DOHH2 (cell line): ENCODE measurements around the gene BTRC.

Experiments
- H3F3A ChIP-seq: fragments of 200-600 bp; sonication (generic), shearing (Covaris generic); 2 replicates; pipeline ENCODE4 v1.6.0; 2016; ENCODE audit warnings: antibody characterized with exemption, mild to moderate bottlenecking; ENCODE audit not compliant: control insufficient read depth, insufficient read depth
- H3K27ac ChIP-seq: fragments of 200-600 bp; sonication (generic); 2 replicates; pipeline ENCODE4 v1.5.1; 2014; ENCODE audit warnings: low read depth, mild to moderate bottlenecking, low read length, moderate library complexity
- H3K27me3 ChIP-seq: fragments of 200-600 bp; sonication (generic); 2 replicates; pipeline ENCODE4 v1.6.1; 2014; ENCODE audit warnings: mild to moderate bottlenecking, low read length, mixed read lengths; ENCODE audit not compliant: control insufficient read depth
- H3K36me3 ChIP-seq: fragments of 200-600 bp; sonication (generic); 2 replicates; pipeline ENCODE4 v1.6.1; 2014; ENCODE audit warnings: mild to moderate bottlenecking, low read length, moderate library complexity, mixed read lengths; ENCODE audit not compliant: control insufficient read depth
- H3K4me1 ChIP-seq: fragments of 200-600 bp; sonication (generic); 2 replicates; pipeline ENCODE4 v1.6.1; 2014; ENCODE audit warnings: mild to moderate bottlenecking, low read length, mixed read lengths; ENCODE audit not compliant: control insufficient read depth
- H3K4me2 ChIP-seq: fragments of 200-600 bp; sonication (generic); 2 replicates; pipeline ENCODE4 v1.6.0; 2014; ENCODE audit warnings: mild to moderate bottlenecking, low read length, moderate library complexity
- H3K4me3 ChIP-seq: fragments of 200-600 bp; sonication (generic); 2 replicates; pipeline ENCODE4 v1.5.1; 2014; ENCODE audit warnings: mild to moderate bottlenecking, low read length, mixed read lengths
- H3K79me2 ChIP-seq: fragments of 200-600 bp; sonication (generic); 2 replicates; pipeline ENCODE4 v1.6.1; 2014; ENCODE audit warnings: mild to moderate bottlenecking, low read length, mixed read lengths; ENCODE audit not compliant: control insufficient read depth
- H3K9me2 ChIP-seq: fragments of 200-600 bp; sonication (generic); replicated peaks from 2 replicates; pipeline ENCODE4 v1.6.1; 2014; ENCODE audit warnings: mild to moderate bottlenecking, low read length, mixed read lengths; ENCODE audit not compliant: control insufficient read depth
- H3K9me3 ChIP-seq: fragments of 200-600 bp; sonication (generic); 2 replicates; pipeline ENCODE4 v1.6.1; 2014; ENCODE audit warnings: antibody characterized with exemption, low read length, mixed read lengths; ENCODE audit not compliant: control insufficient read depth, insufficient read depth
- H4K20me1 ChIP-seq: fragments of 200-600 bp; sonication (generic); 2 replicates; pipeline ENCODE4 v1.6.0; 2014; ENCODE audit warnings: low read depth, mild to moderate bottlenecking, antibody characterized with exemption, low read length, moderate library complexity; ENCODE audit not compliant: control insufficient read depth, insufficient read depth
- CTCF ChIP-seq: fragments of 200-600 bp; sonication (generic); IDR thresholded peaks from one replicate; pipeline ENCODE4 v1.5.1; 2014; ENCODE audit warnings: antibody characterized with exemption, mild to moderate bottlenecking, low read depth, low read length; ENCODE audit not compliant: poor library complexity, severe bottlenecking
- EZH2phosphoT487 ChIP-seq: fragments of 200-600 bp; sonication (generic); IDR thresholded peaks from 2 replicates; pipeline ENCODE4 v1.6.1; 2017; ENCODE audit warnings: borderline replicate concordance, mild to moderate bottlenecking, antibody characterized with exemption, low read length, moderate library complexity, mixed read lengths

BTRC gene

GRCh38 chr10:101529207-101529606 lies 175.2 kb downstream of the BTRC start:
- Histone ChIP-seq H3K79me2 (no peaks in the 10 kb centered on the region), H3K4me3 (no peak overlapping the region), H3K27ac (no peak overlapping the region), H3K4me2 (no peak overlapping the region), H3F3A (no peaks in the 10 kb centered on the region), H4K20me1 (no peaks in the 10 kb centered on the region), H3K27me3 (no peaks in the 10 kb centered on the region), H3K9me2 (no peaks in the 10 kb centered on the region), H3K36me3 (no peaks in the 10 kb centered on the region), H3K4me1 (peaks cover 10% of the 10 kb centered on the region), H3K9me3 (no peaks in the 10 kb centered on the region)
- TF ChIP-seq EZH2phosphoT487 (no peak), CTCF (no peak)

GRCh38 chr10:101529725-101530553 lies 176.0 kb downstream of the BTRC start:
- TF ChIP-seq EZH2phosphoT487, result no peak
- no peak for TF ChIP-seq CTCF
- Histone ChIP-seq H3K27ac (no peak overlapping the region), H3K27me3 (no peaks in the 10 kb centered on the region), H3K9me2 (no peaks in the 10 kb centered on the region), H4K20me1 (no peaks in the 10 kb centered on the region), H3K4me1 (peaks cover 10% of the 10 kb centered on the region), H3K36me3 (no peaks in the 10 kb centered on the region), H3K4me3 (no peak overlapping the region), H3F3A (no peaks in the 10 kb centered on the region), H3K79me2 (no peaks in the 10 kb centered on the region), H3K4me2 (no peak overlapping the region), H3K9me3 (no peaks in the 10 kb centered on the region)

GRCh38 chr10:101535949-101536348 lies 182.0 kb downstream of the BTRC start:
- Histone ChIP-seq H3K27me3 (no peaks in the 10 kb centered on the region), H3K4me1 (no peaks in the 10 kb centered on the region), H3F3A (no peaks in the 10 kb centered on the region), H3K36me3 (no peaks in the 10 kb centered on the region), H3K9me3 (no peaks in the 10 kb centered on the region), H3K27ac (no peak overlapping the region), H3K9me2 (no peaks in the 10 kb centered on the region), H3K4me2 (no peak overlapping the region), H4K20me1 (no peaks in the 10 kb centered on the region), H3K4me3 (no peak overlapping the region), H3K79me2 (no peaks in the 10 kb centered on the region)
- TF ChIP-seq CTCF, result no peak
- no peak for TF ChIP-seq EZH2phosphoT487
